Frontal cortex (tissue), 4 donors: ENCODE data around the gene TSFM. TPM values are rescaled to one million over a fixed set of nuclear protein-coding genes. Genes with fewer than 3 reads are reported as not detected.

Experiments
- DNase-seq, 2 donors: peaks; one replicate each; pipeline ENCODE4 v3.0.0; 2012; ENCODE audit warnings: low spot score in 2 of 2
- FAIRE-seq: peaks from 2 replicates; lab custom pipeline; 2012; peaks lifted over from hg19 to GRCh38; lab: Jason Lieb, UNC
- total RNA-seq: library from RNA; depleted of rRNA; stranded (reverse); fragments of >200 nt; gene quantifications from one replicate; pipeline ENCODE4 v1.2.3, GENCODE V29; 2014
- donor health status: control.
- donor health status: control.
- donor health status: control.

The TSFM gene
- total RNA-seq, 1 donor from 2014 or later: 30.2 TPM

GRCh38 chr12:57775563-57776246, 6.9 kb upstream of the TSFM start:
- no peak for DNase-seq
- FAIRE-seq: no peak

- FAIRE-seq: no peak
- no peak for DNase-seq
Measured at GRCh38 chr12:57776247-57776587, 6.4 kb upstream of the TSFM start.

GRCh38 chr12:57777367-57777766, 5.2 kb upstream of the TSFM start:
- no peak for FAIRE-seq
- no peak for DNase-seq

- DNase-seq (no peak), FAIRE-seq (no peak)
Measured at GRCh38 chr12:57777911-57778310, 4.7 kb upstream of the TSFM start.

GRCh38 chr12:57779736-57780135, 2.9 kb upstream of the TSFM start:
- no peak for FAIRE-seq

GRCh38 chr12:57780284-57780897, 2.2 kb upstream of the TSFM start:
- DNase-seq (no peak), FAIRE-seq (no peak)

More at GRCh38 chr12:57779736-57780135, 2.9 kb upstream of the TSFM start:
- DNase-seq: no peak

- FAIRE-seq (no peak), DNase-seq (no peak)
Measured at GRCh38 chr12:57781244-57781643, 1.3 kb upstream of the TSFM start.

GRCh38 chr12:57781801-57782200, 786 bp upstream of the TSFM start:
- DNase-seq: no peak
- FAIRE-seq: no peak

- FAIRE-seq: no peak
- DNase-seq: no peak
Measured at GRCh38 chr12:57782243-57782607, 362 bp upstream of the TSFM start.

GRCh38 chr12:57783466-57783801, 847 bp downstream of the TSFM start:
- FAIRE-seq: no peak
- no peak for DNase-seq

GRCh38 chr12:57783861-57784260, 1.3 kb downstream of the TSFM start:
- FAIRE-seq (no peak), DNase-seq (no peak)

GRCh38 chr12:57793920-57794319, 11.3 kb downstream of the TSFM start:
- DNase-seq (no peak), FAIRE-seq (no peak)

GRCh38 chr12:57795354-57795753, 12.8 kb downstream of the TSFM start:
- no peak for DNase-seq
- FAIRE-seq: no peak

GRCh38 chr12:57796996-57797395, 14.4 kb downstream of the TSFM start:
- DNase-seq: no peak
- FAIRE-seq: no peak

- FAIRE-seq: no peak
- no peak for DNase-seq
Measured at GRCh38 chr12:57797933-57798332, 15.3 kb downstream of the TSFM start.

- DNase-seq (no peak), FAIRE-seq (no peak)
Measured at GRCh38 chr12:57800965-57801364, 18.4 kb downstream of the TSFM start.

- FAIRE-seq (no peak), DNase-seq (no peak)
Measured at GRCh38 chr12:57802607-57803006, 20.0 kb downstream of the TSFM start.

GRCh38 chr12:57803319-57803893, 20.8 kb downstream of the TSFM start:
- FAIRE-seq: no peak
- peak in 1 of 2 donors; percentile 47 for DNase-seq

- DNase-seq (no peak), FAIRE-seq (no peak)
Measured at GRCh38 chr12:57806677-57807076, 24.1 kb downstream of the TSFM start.

- FAIRE-seq: no peak
- no peak for DNase-seq
Measured at GRCh38 chr12:57807285-57807684, 24.7 kb downstream of the TSFM start.

- FAIRE-seq: no peak
- no peak for DNase-seq
Measured at GRCh38 chr12:57808351-57808750, 25.8 kb downstream of the TSFM start.

GRCh38 chr12:57809425-57809824, 26.8 kb downstream of the TSFM start:
- DNase-seq (no peak), FAIRE-seq (no peak)
